ENCODE results near the gene KAT6B. TPM values are rescaled to one million over a fixed set of nuclear protein-coding genes. Genes with fewer than 3 reads are reported as not detected.

The KAT6B gene
- total RNA-seq, 1 donor from 2014 or later: 18.1 TPM

DNA sequence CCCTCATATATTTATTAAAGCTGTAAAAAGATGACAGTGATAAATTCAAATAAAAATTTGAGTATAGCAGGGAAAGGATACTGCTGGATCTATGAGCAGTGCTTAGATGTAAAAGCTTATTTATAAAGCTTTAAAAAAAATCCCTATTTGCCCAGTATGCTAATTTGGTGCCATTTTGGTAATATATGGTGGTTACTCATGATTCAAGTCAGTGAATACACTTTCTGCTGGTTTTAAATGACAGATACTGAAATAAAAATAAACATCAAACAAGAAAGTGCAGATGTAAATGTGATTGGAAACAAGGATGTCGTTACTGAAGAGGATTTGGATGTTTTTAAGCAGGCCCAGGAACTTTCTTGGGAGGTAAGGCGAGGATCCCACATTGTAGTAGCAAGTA is 150.7 kb downstream of the KAT6B start:
- Mint-ChIP-seq H3K27me3 (ENCODE audit: unreplicated experiment) (peaks cover 2% of the 10 kb centered on the region), H3K27ac (ENCODE audit: unreplicated experiment) (no peak overlapping the region), H3K4me1 (ENCODE audit: unreplicated experiment) (no peaks in the 10 kb centered on the region), H3K9me3 (ENCODE audit: unreplicated experiment) (no peaks in the 10 kb centered on the region), H3K4me3 (ENCODE audit: unreplicated experiment) (no peak overlapping the region), H3K36me3 (ENCODE audit: low read depth, unreplicated experiment) (peaks cover 3% of the 10 kb centered on the region)
- TF ChIP-seq, protein P1, sequence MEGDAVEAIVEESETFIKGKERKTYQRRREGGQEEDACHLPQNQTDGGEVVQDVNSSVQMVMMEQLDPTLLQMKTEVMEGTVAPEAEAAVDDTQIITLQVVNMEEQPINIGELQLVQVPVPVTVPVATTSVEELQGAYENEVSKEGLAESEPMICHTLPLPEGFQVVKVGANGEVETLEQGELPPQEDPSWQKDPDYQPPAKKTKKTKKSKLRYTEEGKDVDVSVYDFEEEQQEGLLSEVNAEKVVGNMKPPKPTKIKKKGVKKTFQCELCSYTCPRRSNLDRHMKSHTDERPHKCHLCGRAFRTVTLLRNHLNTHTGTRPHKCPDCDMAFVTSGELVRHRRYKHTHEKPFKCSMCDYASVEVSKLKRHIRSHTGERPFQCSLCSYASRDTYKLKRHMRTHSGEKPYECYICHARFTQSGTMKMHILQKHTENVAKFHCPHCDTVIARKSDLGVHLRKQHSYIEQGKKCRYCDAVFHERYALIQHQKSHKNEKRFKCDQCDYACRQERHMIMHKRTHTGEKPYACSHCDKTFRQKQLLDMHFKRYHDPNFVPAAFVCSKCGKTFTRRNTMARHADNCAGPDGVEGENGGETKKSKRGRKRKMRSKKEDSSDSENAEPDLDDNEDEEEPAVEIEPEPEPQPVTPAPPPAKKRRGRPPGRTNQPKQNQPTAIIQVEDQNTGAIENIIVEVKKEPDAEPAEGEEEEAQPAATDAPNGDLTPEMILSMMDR (IDR thresholded peaks at IDR 0.05; ENCODE audit: unreplicated experiment): no peak
- no peak for DNase-seq (ENCODE audit: low spot score)

DNA sequence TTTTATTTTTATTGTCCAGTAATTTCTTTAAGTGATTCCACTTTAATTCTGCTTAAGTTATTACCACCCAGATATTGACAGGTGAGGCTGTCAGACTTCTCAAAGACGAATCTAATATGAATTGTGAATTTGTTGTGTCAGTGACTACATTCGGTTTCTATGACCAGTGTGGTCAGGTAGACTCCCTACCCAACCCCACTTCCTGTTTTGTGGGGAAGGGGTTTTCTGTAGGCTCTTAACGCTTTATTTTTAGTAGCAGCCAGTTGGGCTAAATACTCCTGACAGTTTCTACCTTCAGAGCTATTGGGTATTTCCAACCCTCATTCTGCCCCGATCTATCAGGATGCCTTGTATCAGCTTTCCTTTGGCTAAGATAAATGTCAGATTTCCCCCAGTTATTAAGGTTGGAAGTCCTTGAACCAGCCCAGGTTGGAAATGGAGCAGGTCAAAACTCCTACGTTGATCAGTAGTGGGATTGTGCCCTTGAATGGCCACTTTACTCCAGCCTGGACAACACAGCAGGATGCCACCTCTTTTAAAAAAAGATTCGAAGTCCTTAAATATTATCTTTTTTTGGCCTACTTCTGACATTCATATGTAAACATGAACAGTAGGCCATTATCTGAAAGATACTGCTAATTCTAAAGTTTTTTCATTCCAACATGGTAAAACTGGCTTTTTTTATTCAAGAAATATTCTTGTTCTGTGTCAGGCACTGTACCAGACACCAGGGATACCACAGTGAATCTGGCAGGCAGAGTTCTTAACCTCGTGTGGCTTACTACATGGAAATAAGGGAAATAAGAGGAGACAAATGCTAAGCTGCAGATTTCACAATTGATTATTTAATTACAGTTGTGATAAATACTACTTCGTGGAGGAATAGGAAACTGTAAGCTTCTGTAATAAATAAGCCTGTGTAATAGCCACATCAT is 151.8 kb downstream of the KAT6B start:
- no peak overlapping the region for H3K4me3 Mint-ChIP-seq (ENCODE audit: unreplicated experiment)
- H3K4me1 Mint-ChIP-seq (ENCODE audit: unreplicated experiment): no peaks in the 10 kb centered on the region
- DNase-seq (ENCODE audit: low spot score): no peak
- no peaks in the 10 kb centered on the region for H3K9me3 Mint-ChIP-seq (ENCODE audit: unreplicated experiment)
- TF ChIP-seq, protein P1 (IDR thresholded peaks at IDR 0.05; ENCODE audit: unreplicated experiment): no peak
- H3K27me3 Mint-ChIP-seq (ENCODE audit: unreplicated experiment): peaks cover 4% of the 10 kb centered on the region
- H3K36me3 Mint-ChIP-seq (ENCODE audit: low read depth, unreplicated experiment): peaks cover 3% of the 10 kb centered on the region
- H3K27ac Mint-ChIP-seq (ENCODE audit: unreplicated experiment): no peak overlapping the region

DNA sequence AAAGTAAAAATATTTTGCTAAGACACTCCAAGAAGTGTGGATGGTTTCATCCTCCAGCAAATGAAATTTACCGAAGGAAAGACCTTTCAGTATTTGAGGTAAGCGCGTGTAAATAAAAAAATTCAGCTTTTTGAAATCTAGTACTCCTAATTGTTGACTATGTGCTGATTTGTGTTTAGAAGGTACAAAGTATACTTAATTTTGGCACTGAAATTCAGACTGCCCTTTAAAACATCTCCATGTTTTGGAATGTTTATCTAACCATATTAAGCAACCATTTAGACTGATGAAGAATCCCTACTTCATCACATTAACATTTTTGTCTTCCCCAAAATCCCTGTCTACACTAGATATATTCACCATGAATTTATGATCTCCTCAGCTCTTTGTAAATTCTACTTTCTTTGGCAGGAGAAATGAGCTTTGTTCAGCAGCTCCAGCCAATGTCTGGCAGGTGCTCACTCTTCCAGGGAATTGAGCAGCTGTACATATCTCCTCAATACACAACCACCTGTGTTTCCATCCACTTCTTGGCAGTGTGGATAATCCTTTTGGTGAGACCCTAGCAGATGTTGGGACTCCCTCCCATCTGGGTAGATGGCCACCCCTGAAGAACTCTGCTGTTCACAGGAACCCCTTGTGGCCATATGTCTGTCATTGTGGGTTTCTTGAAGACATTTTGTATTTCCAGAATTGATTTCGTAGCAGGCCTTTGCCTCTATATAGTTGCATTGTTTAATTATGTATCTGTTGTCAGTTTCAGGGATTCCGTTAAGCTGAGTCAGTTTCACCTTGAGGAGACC is 155.6 kb downstream of the KAT6B start:
- no peak overlapping the region for H3K4me3 Mint-ChIP-seq (ENCODE audit: unreplicated experiment)
- TF ChIP-seq, protein P1 (IDR thresholded peaks at IDR 0.05; ENCODE audit: unreplicated experiment): no peak
- peaks cover 3% of the 10 kb centered on the region for H3K27me3 Mint-ChIP-seq (ENCODE audit: unreplicated experiment)
- H3K27ac Mint-ChIP-seq (ENCODE audit: unreplicated experiment): no peak overlapping the region
- no peaks in the 10 kb centered on the region for H3K4me1 Mint-ChIP-seq (ENCODE audit: unreplicated experiment)
- no peaks in the 10 kb centered on the region for H3K9me3 Mint-ChIP-seq (ENCODE audit: unreplicated experiment)
- H3K36me3 Mint-ChIP-seq (ENCODE audit: low read depth, unreplicated experiment): no peaks in the 10 kb centered on the region
- DNase-seq (ENCODE audit: low spot score): no peak

DNA sequence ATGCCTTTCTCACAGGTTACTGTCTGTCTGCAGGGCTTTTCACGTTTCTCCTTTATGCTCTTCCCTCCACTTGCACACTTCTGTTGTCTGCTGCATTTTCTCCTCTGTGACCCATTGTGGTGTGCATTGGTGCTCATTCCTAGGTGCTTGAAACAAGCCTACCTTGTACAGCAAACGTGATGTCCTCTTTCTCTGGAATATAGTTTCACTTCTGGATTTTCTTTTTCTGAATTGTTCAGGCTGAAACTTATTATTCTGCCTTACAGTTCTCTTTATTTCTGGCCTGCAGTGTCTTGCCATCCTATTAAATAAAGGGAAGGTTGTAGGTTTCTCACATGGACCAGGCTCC is 156.2 kb downstream of the KAT6B start:
- Mint-ChIP-seq H3K4me1 (ENCODE audit: unreplicated experiment) (no peaks in the 10 kb centered on the region), H3K36me3 (ENCODE audit: low read depth, unreplicated experiment) (no peaks in the 10 kb centered on the region), H3K4me3 (ENCODE audit: unreplicated experiment) (no peak overlapping the region), H3K27ac (ENCODE audit: unreplicated experiment) (no peak overlapping the region), H3K9me3 (ENCODE audit: unreplicated experiment) (no peaks in the 10 kb centered on the region), H3K27me3 (ENCODE audit: unreplicated experiment) (peaks cover 3% of the 10 kb centered on the region)
- TF ChIP-seq, protein P1 (IDR thresholded peaks at IDR 0.05; ENCODE audit: unreplicated experiment): no peak
- DNase-seq (ENCODE audit: low spot score): no peak

Data from endothelial cell (in vitro differentiated cells).